Measurements from ENCODE around the gene KEAP1. TPM values are rescaled to one million over a fixed set of nuclear protein-coding genes. Genes with fewer than 3 reads are reported as not detected.

The KEAP1 gene
- total RNA-seq, 1 experiment from 2014 or later: 46.8 TPM

DNA sequence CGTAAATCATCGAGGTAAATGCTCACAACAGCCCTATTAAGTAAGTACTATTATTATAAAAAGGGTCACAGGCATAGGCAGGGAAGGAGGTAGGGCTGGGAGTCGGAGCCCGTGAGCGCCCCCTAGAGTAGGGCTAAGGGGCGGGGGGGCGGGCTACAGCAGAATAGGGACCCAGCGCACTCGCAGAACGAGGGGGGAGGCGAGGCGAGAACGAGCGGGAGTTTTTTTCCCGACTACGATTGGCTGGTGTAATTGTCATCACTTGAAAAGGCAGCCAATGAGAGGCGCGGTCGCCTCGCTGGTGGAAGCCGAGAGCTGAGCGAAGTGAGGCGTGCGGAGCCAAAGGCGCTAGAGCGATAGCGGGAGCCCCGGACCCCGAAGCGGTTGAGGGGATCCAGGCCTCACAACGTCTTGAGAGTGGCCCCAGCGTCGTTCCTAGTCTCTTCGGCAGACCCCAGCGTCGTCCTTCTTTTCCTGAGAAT, 24.2 kb downstream of the KEAP1 start:
- Mint-ChIP-seq H3K4me1 (ENCODE audit: low read depth, unreplicated experiment) (peaks cover 7% of the 10 kb centered on the region), H3K27ac (ENCODE audit: unreplicated experiment) (no peak overlapping the region), H3K9me3 (ENCODE audit: low read depth, unreplicated experiment) (no peaks in the 10 kb centered on the region), H3K36me3 (ENCODE audit: insufficient read depth, unreplicated experiment) (peaks cover 13% of the 10 kb centered on the region), H3K4me3 (ENCODE audit: low read depth, unreplicated experiment) (peak overlapping the region; percentile 82), H3K27me3 (ENCODE audit: unreplicated experiment) (no peaks in the 10 kb centered on the region)
- no TSS peak for BruUV-seq (replicated peaks)
- CTCF ChIA-PET: interaction anchor here (0.6 to 1.2 kb wide), 4 partner anchors 11 to 74 kb away, joined by 3 read pairs; no protein-coding TSS in a partner anchor
- TF ChIP-seq, protein P1, sequence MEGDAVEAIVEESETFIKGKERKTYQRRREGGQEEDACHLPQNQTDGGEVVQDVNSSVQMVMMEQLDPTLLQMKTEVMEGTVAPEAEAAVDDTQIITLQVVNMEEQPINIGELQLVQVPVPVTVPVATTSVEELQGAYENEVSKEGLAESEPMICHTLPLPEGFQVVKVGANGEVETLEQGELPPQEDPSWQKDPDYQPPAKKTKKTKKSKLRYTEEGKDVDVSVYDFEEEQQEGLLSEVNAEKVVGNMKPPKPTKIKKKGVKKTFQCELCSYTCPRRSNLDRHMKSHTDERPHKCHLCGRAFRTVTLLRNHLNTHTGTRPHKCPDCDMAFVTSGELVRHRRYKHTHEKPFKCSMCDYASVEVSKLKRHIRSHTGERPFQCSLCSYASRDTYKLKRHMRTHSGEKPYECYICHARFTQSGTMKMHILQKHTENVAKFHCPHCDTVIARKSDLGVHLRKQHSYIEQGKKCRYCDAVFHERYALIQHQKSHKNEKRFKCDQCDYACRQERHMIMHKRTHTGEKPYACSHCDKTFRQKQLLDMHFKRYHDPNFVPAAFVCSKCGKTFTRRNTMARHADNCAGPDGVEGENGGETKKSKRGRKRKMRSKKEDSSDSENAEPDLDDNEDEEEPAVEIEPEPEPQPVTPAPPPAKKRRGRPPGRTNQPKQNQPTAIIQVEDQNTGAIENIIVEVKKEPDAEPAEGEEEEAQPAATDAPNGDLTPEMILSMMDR (IDR thresholded peaks at IDR 0.05; ENCODE audit: unreplicated experiment): peak; percentile 48
- intact Hi-C loops (cut with micrococcal nuclease; ENCODE audit: unreplicated experiment): loop anchor here (2.0 kb wide), 1 partner anchor 74 kb away; no protein-coding TSS in a partner anchor
- peak; percentile 86 for DNase-seq

DNA sequence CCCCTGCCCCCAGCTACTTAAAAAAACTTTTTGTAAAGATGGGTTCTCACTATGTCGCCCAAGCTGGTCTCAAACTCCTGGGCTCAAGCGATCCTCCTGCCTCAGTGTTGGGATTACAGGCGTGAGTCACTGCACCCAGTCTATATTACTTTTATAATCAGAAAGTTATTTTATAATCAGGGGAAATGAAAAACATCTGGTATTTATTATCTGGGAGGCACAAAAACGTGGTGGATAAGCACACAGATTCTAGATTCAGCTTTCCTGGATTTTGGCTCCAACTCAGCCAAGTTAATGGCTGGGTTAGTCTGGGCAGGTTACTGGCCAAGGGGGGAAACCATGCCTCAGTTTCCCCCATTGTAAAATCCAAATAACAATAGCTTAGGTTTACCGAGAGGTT, 24.7 kb downstream of the KEAP1 start:
- Mint-ChIP-seq H3K9me3 (ENCODE audit: low read depth, unreplicated experiment) (no peaks in the 10 kb centered on the region), H3K36me3 (ENCODE audit: insufficient read depth, unreplicated experiment) (peaks cover 13% of the 10 kb centered on the region), H3K4me3 (ENCODE audit: low read depth, unreplicated experiment) (no peak overlapping the region), H3K27me3 (ENCODE audit: unreplicated experiment) (no peaks in the 10 kb centered on the region), H3K27ac (ENCODE audit: unreplicated experiment) (no peak overlapping the region), H3K4me1 (ENCODE audit: low read depth, unreplicated experiment) (peaks cover 7% of the 10 kb centered on the region)
- CTCF ChIA-PET: interaction anchor here (0.6 to 1.0 kb wide), 3 partner anchors 22 to 205 kb away, joined by 3 to 5 read pairs (median 3); no protein-coding TSS in a partner anchor
- TF ChIP-seq, protein P1 (IDR thresholded peaks at IDR 0.05; ENCODE audit: unreplicated experiment): no peak
- no TSS peak for BruUV-seq (replicated peaks)
- no peak for DNase-seq
- intact Hi-C loops (cut with micrococcal nuclease; ENCODE audit: unreplicated experiment): loop anchor here (2.0 kb wide), 1 partner anchor 74 kb away; no protein-coding TSS in a partner anchor

DNA sequence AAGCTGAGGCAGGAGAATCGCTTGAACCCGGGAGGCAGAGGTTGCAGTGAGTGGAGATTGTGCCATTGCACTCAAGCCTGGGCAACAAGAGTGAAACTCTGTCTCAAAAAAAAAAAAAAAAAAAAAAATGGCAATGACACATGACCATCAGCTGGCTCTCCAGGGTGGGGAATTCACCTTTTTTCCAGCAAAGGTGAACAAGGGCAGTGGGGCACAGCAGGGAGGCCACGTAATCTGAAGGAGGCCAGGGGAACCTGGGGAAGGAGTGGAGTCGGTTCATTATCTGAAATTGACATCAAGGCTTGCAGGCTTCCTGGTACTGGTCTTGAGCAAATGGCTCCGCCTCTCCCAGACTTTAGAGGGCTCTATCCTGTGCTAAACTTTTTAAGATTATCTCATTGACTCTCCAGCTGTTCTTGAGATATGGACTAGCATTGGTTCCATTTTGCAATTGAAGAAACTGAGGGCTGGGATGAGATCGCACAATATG, 28.1 kb downstream of the KEAP1 start:
- H3K27ac Mint-ChIP-seq (ENCODE audit: unreplicated experiment): no peak overlapping the region
- peaks cover 13% of the 10 kb centered on the region for H3K36me3 Mint-ChIP-seq (ENCODE audit: insufficient read depth, unreplicated experiment)
- no peaks in the 10 kb centered on the region for H3K9me3 Mint-ChIP-seq (ENCODE audit: low read depth, unreplicated experiment)
- BruUV-seq (replicated peaks): no TSS peak
- intact Hi-C loops (cut with micrococcal nuclease; ENCODE audit: unreplicated experiment): no loop called here
- no peaks in the 10 kb centered on the region for H3K27me3 Mint-ChIP-seq (ENCODE audit: unreplicated experiment)
- H3K4me1 Mint-ChIP-seq (ENCODE audit: low read depth, unreplicated experiment): peaks cover 7% of the 10 kb centered on the region
- DNase-seq: no peak
- TF ChIP-seq, protein P1 (IDR thresholded peaks at IDR 0.05; ENCODE audit: unreplicated experiment): no peak
- no peak overlapping the region for H3K4me3 Mint-ChIP-seq (ENCODE audit: low read depth, unreplicated experiment)
- CTCF ChIA-PET: no interaction called here

DNA sequence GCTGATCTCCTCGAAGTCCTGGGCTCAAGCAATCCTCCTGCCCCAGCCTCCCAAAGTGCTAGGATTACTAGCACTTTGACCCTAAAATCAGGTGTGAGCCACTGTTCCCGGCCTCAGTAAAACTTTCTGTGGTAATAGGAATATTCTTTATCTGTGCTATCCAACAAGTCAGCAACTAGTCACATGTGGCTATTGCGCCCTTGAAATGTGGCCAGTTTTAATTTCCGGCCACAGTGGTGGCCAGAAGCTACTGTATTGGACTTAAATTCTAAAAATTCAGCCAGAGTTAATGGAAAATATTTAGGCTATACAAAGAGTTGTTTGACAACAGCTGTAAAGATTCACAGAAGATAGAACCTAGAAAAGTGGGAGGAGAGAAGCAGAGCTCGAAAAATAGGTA, 30.0 kb downstream of the KEAP1 start:
- H3K4me1 Mint-ChIP-seq (ENCODE audit: low read depth, unreplicated experiment): no peaks in the 10 kb centered on the region
- BruUV-seq (replicated peaks): no TSS peak
- CTCF ChIA-PET: interaction anchor here (0.6 kb wide), 1 partner anchor 520 kb away, joined by 3 read pairs; no protein-coding TSS in a partner anchor

More for the DNA sequence above, 30.0 kb downstream of the KEAP1 start:
- Mint-ChIP-seq H3K9me3 (ENCODE audit: low read depth, unreplicated experiment) (no peaks in the 10 kb centered on the region), H3K36me3 (ENCODE audit: insufficient read depth, unreplicated experiment) (no peaks in the 10 kb centered on the region), H3K4me3 (ENCODE audit: low read depth, unreplicated experiment) (no peak overlapping the region), H3K27ac (ENCODE audit: unreplicated experiment) (no peak overlapping the region), H3K27me3 (ENCODE audit: unreplicated experiment) (no peaks in the 10 kb centered on the region)
- DNase-seq: no peak
- TF ChIP-seq, protein P1 (IDR thresholded peaks at IDR 0.05; ENCODE audit: unreplicated experiment): no peak
- intact Hi-C loops (cut with micrococcal nuclease; ENCODE audit: unreplicated experiment): no loop called here

Data from Calu3 (cell line).